Skin epidermis (tissue), 12 donors: ENCODE results near the gene LRRC8B.
"Not testable (repeated sequence)": the region's sequence is repeated elsewhere in the genome, so short reads cannot be mapped to it uniquely, and the experiment has no call there.

Experiments used
- H3K27ac ChIP-seq, 21 experiments: fragments of 200-600 bp; sonication (generic) in 11 of 21; one replicate each; pipeline ENCODE4 v1.5.0; 2020; ENCODE audit warnings: mild to moderate bottlenecking in 3 of 21, inconsistent platforms in 2 of 21, moderate library complexity in 2 of 21
- H3K4me3 ChIP-seq, 7 experiments: fragments of 200-600 bp; sonication (generic) in 2 of 7; one replicate each; pipeline ENCODE4 v1.5.0; 2020; ENCODE audit warnings: inconsistent platforms in 2 of 7, mild to moderate bottlenecking in 2 of 7, moderate library complexity in 1 of 7

LRRC8B gene

DNA sequence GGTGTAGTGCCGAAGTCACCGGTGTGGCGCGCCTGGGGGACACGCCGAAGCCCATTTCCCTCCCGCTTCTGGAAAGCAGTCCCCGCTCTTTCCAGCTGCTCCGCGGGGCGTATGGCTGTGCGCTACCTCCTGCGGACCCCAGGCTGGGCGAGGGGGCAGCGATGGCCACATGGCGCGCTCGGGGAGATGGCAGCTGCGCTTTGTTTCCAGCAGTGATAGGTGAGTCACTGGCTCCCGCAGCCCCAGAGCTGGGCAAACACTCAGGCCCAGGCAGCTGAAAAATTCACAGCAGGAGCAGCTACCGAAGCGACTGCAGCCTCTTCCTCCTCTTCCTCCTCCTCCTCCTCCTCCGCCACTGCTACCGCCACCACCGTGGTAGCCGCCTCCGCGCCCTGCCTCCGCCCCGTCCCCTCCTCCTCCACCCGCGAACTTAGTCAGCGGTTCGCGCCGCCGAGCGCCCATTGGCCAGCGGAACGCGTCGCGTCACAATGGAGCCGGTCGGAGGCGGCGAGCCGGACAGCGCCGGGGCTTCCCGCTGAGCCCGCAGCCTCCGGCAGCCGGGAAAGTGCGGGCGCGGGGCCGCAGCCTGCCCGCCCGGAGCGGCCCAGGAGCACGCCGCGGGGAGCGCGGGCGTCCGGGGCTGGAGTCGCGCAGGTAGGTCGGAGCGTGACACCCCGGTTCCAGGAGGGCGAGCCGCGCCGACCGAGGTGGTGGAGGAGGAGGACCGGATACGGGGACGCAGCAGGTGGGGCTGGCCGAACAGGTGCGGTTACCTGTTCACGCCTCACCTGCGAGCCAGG lies at the start of gene LRRC8B:
Gene LRRC8B (plus strand): TSS at position 461 of the 800 bp plus-strand sequence. CDS start 57,822 bp downstream, outside the sequence.
- Histone ChIP-seq H3K27ac (peak within 1 kb of the TSS; percentile 77 to 98 (median 90)), H3K4me3 (peak within 1 kb of the TSS; percentile 67 to 98 (median 92))

DNA sequence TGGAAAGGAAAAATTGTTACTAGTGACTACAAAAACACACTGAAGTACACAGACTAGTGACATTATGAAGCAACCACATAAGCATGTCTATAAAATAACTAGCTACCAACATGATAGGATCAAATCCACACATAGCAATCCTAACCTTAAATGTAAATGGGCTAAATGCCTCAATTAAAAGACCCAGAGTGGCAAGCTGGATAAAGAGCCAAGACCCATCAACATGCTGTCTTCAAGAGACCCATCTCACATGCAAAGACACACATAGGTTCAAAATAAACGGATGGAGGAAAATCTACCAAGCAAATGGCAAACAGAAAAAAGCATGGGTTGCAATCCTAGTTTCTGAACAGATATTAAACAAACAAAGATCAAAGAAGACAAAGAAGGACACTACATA lies 49.4 kb upstream of the LRRC8B start:
- H3K4me3 ChIP-seq: no peak overlapping the region
- no peak overlapping the region for H3K27ac ChIP-seq

DNA sequence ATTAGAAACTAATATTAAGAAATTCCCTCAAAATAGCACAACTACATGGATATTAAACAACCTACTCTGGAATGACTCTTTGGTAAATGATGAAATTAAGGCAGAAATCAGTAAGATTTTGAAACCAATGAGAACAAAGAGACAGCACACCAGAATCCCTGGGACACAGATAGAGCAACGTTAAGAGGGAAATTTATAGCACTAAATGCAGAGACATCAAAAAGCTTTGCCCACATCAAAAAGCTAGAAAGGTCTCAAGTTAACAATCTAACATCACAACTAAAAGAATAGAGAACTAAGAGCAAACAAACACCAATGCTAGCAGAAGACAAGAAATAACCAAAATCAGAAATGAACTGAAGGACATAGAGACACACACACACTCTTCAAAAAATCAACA lies 48.6 kb upstream of the LRRC8B start:
- Histone ChIP-seq H3K4me3 (no peak overlapping the region), H3K27ac (no peak overlapping the region)

DNA sequence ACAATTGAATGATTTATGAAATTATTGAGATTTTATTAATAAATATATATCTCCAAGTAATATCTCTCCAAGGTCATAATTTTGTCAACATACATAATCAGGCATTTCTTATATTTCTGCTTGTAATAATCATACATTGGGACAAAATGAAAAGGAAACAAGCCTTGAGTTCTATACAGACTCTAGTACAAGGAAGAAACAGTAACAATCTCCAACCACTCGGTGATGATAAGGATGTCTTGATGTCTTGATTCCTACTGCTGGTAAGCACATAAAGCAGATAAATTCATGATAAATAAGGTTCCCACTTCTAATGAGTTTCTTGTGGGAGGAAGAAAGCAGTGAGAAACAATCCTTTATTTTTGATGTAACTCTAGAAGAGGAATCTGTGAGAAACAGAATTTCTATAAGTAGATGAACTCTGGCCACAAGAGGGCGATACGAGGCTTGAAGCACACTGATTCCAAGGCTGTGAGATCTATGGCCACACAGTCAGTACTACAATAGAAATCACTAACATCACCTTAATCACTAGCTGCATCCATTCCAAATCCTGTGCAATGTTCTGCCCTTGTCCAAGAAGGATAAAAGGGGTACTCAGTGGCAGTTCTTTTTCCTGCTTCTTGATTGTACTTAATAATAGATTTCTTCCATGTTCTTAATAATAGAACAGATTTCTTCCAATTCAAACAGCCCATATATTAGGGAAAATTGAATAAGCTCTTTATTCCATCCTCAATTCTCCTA lies 41.4 kb upstream of the LRRC8B start:
- Histone ChIP-seq H3K4me3 (no peak overlapping the region), H3K27ac (no peak overlapping the region)

DNA sequence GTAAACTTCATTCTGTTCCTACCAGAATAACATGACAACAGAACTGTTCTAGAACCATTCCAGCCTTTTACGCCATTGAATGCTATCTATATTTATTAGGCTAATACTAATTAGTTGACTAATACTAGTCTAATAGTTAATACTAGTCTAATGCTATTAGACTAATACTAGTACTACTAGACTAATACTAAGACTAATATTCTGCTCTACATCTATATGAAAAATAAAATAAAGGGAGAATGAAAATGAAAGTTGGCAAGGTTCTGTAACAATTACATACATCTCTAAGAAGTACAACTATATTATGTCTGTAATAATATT lies 40.9 kb upstream of the LRRC8B start:
- Histone ChIP-seq H3K4me3 (no peak overlapping the region), H3K27ac (no peak overlapping the region)

DNA sequence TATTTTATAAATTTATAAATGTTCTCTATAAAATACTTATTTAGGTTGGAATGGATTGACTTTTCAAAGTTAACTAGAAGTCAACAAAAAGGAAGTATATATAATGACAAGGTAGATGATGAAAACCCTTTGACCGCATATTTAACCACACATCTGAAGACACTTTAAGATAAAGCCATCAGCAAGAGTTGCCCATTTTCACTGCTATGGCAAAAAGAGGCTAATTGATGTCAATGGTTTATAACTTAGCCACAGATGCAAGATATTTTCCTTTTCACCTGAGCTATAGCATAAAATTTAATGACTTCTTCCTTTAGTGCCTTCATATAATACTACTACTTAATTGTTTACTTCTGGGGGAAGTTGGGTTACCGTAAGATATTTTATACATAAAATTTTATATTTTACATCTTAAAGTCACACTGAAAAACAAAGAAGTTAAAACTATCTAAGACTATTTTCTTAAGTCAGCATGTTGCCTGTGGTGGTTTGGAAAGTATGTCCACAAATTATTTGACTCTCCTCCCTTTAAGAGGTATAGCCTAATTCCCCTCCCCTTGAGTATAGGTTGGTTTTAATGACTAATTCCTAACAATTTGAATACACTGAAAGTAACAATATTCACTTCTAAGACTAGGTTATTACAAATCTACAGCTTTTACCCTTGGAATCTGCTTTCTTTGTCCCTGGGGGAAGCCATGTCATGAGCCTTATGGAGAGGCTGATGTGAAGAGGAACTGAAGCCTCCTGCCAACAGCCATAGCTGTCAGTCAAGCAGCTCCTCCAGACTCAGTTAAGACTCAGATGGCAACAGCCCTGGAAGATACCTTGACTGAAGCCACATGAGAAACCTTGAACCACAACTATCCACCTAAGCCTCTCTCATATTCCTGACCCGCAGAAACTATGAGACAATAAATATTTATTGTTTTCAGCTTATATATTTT lies 40.3 kb upstream of the LRRC8B start:
- Histone ChIP-seq H3K27ac (no peak overlapping the region), H3K4me3 (no peak overlapping the region)

DNA sequence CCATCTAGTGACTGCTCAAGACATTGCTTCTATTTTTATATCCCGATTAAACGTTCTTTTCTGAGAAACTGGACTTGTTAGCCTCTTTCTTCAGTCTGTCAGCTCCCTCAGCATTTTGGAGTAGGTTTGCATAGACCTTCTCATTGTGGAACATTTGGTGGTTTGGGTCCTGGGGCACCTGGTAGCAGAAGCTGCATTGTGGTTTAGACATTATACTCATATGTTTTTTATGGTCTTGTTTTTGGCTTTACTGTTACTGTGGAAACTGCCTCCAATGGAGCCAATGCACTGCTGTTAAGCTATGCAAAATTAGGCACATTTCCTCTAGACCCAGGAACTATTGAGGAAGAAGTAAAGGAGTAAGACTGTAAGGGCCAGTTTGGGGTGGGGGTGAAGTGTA lies 36.7 kb upstream of the LRRC8B start:
- Histone ChIP-seq H3K27ac (no peak overlapping the region), H3K4me3 (no peak overlapping the region)

- no peak overlapping the region for H3K27ac ChIP-seq
Observed at GRCh38 chr1:89489047-89489729, 35.4 kb upstream of the LRRC8B start.

GRCh38 chr1:89490389-89490788 lies 34.2 kb upstream of the LRRC8B start:
- no peak overlapping the region for H3K27ac ChIP-seq
- no peak overlapping the region for H3K4me3 ChIP-seq

More at GRCh38 chr1:89489047-89489729, 35.4 kb upstream of the LRRC8B start:
- no peak overlapping the region for H3K4me3 ChIP-seq

- Histone ChIP-seq H3K27ac (no peak overlapping the region), H3K4me3 (no peak overlapping the region)
Observed at GRCh38 chr1:89499320-89499719, 25.3 kb upstream of the LRRC8B start.

DNA sequence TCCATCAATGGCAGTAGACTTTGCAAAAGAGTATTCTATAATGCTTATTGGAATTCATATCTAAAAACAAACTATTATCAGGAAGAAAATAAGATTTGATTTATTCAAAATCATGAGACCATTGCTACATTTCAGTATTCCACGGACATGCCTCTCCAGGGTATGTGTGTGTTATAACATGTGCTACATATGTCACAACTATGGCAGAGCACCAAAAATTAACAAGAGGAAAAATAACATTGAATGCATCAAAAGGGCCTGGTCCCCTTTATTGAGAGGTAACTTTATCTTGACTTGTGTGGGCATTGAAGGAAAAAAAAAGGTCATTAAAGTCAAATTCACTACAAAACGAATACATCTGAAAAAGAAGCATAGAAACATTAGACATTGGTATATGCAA lies 22.6 kb upstream of the LRRC8B start:
- no peak overlapping the region for H3K27ac ChIP-seq

GRCh38 chr1:89502895-89503294 lies 21.7 kb upstream of the LRRC8B start:
- Histone ChIP-seq H3K27ac (no peak overlapping the region), H3K4me3 (no peak overlapping the region)

More for the DNA sequence above, 22.6 kb upstream of the LRRC8B start:
- H3K4me3 ChIP-seq: no peak overlapping the region

DNA sequence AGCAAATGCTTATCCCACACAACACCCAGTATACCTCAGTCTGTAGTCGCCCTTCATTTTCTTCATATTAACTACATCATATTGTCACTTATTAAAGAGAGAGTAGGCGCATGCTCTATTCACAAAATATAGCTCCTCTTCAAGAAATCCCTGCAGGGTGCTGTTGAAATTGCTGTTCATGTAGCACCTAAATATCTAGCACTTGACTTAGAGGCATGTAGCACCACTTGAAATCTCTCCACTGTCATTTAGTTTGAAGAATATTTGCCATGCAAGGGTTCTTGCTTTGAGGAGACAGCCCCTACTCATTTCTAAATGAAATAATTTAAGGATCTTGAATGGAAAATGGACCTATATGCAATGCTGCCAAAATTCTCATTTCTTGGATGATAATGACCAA lies 20.9 kb upstream of the LRRC8B start:
- no peak overlapping the region for H3K27ac ChIP-seq
- no peak overlapping the region for H3K4me3 ChIP-seq

- not testable (repeated sequence) for H3K27ac ChIP-seq
Observed at GRCh38 chr1:89510061-89510460, 14.6 kb upstream of the LRRC8B start.

DNA sequence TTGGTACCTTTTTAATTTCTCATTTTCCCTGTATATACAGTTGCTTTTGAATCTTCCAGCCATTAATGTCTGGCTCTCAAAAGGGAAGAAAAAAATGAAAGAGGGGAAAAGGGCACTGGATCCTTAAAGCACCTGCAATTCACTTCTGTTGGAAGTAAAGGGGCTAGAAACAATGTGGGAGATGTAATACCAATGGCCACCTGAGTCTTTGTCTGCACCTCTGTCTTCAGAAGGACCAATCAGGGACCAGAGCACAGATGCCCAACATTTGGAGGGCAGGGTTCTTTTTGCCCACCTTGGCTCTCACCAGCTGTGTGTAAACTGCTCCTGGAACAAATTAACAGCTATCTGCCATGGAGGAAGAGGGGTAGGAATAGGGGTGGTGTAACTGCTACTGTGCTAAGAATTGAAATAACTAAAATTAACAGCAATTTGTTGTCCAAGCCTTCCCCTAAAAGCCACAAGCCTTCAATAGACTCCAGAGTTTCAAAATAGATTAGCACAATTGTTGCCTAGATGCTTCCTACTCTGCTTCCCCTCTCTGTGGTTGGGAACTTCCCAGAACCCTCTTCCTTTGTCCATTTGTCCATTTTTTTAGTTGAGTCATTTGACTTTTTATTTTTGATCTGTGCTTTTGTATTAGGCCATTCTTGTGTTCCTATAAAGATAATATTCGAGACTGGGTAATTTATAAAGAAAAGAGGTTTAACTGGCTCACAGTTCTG lies 11.5 kb upstream of the LRRC8B start:
- no peak overlapping the region for H3K27ac ChIP-seq

More at GRCh38 chr1:89510061-89510460, 14.6 kb upstream of the LRRC8B start:
- H3K4me3 ChIP-seq: not testable (repeated sequence)

GRCh38 chr1:89516055-89516454 lies 8.6 kb upstream of the LRRC8B start:
- H3K27ac ChIP-seq: no peak overlapping the region
- no peak overlapping the region for H3K4me3 ChIP-seq

More for the DNA sequence above, 11.5 kb upstream of the LRRC8B start:
- H3K4me3 ChIP-seq: no peak overlapping the region

DNA sequence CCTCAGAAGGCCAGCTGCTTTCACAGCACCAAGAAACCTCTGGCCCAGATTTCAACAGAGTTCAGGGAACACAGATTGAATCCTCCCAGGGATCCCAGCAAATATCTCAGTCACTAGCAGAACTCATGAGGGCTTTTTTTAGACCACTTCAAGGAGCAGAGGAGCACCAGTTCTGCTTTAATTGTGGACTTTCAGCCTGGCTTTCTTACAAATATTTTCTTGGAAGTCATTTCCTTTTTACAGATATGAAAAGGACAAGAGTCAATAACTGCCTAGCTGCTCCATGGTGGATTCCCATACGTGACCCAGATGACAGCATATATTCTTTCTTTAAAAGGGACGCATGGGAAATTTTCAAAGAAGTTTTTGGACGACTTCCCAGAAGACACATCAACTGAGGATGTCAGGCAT lies 6.4 kb upstream of the LRRC8B start:
- H3K27ac ChIP-seq: no peak overlapping the region
- no peak overlapping the region for H3K4me3 ChIP-seq

DNA sequence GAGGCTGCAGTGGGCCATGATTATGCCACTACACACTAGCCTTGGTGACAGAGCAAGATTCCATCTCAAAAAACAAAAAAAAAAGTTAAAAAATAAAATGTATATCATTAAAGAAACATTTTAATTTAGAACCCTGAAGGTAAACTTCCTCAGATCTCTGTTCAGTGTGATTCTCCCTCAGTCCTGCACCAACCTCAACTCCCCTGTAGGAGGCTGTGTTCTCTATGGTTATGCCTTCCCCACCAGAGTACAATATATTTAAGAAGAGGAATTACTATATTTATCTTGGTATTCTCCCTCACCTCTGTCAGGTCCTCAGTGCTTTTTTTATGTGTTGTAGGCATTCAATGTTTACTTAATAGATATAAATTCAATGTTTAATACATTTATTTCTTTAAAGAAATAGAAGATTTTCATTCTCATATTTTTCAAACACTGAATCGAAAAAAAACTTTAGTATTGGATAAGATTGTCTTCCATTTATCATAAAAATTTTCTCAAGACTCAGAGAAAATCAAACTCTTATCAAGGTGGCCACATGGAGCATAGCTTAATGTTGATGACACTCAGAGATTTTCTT lies 4.8 kb upstream of the LRRC8B start:
- H3K4me3 ChIP-seq: no peak overlapping the region
- H3K27ac ChIP-seq: no peak overlapping the region

GRCh38 chr1:89521977-89522376 lies 2.7 kb upstream of the LRRC8B start:
- H3K27ac ChIP-seq, H3K4me3 ChIP-seq: not testable (repeated sequence)
